Measurements from ENCODE around the gene SCAF8.
"Not testable (repeated sequence)": the region's sequence is repeated elsewhere in the genome, so short reads cannot be mapped to it uniquely, and the experiment has no call there.

SCAF8 gene

DNA sequence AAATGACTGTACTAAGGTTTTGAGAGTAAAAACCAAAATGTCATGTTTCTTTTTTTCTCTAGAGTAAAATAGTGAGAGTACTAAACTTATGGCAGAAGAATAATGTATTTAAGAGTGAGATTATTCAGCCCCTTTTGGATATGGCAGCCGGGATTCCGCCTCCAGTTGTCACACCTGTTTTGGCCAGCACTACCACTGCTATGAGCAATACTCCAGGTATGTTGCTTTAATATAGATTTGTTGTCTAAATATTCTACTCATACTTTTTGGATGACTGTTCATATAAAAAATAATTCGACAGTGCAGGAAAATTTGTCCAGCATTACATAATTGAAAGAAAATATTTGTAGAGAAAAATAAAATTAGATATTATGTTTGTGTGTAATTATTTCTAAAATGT is 59.5 kb downstream of the SCAF8 start:
- H3K4me3 ChIP-seq (ENCODE audit: low read depth, low read length) = no peak overlapping the region
- no peak for DNase-seq (ENCODE audit: low read depth)
- TF ChIP-seq, protein P1, sequence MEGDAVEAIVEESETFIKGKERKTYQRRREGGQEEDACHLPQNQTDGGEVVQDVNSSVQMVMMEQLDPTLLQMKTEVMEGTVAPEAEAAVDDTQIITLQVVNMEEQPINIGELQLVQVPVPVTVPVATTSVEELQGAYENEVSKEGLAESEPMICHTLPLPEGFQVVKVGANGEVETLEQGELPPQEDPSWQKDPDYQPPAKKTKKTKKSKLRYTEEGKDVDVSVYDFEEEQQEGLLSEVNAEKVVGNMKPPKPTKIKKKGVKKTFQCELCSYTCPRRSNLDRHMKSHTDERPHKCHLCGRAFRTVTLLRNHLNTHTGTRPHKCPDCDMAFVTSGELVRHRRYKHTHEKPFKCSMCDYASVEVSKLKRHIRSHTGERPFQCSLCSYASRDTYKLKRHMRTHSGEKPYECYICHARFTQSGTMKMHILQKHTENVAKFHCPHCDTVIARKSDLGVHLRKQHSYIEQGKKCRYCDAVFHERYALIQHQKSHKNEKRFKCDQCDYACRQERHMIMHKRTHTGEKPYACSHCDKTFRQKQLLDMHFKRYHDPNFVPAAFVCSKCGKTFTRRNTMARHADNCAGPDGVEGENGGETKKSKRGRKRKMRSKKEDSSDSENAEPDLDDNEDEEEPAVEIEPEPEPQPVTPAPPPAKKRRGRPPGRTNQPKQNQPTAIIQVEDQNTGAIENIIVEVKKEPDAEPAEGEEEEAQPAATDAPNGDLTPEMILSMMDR (conservative IDR thresholded peaks at IDR 0.05; ENCODE audit: low read depth, low read length) = no peak

DNA sequence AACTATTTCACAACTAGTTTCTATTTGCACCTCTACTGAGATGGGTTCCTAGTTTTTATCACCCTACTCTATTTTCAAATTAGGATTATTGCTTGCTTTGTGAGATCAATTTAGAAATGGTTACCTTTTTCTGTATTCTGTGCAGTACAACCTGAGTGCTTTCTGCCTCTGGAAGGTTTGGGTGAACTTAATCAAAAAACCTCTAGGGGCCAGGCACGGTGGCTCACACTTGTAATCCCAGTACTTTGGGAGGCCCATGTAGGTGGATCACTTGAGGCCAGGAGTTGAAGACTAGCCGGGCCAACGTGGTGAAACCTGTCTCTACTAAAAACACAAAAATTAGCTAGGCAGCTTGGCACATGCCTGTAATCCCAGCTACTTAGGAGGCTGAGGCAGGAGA is 63.3 kb downstream of the SCAF8 start:
- TF ChIP-seq, protein P1 (conservative IDR thresholded peaks at IDR 0.05; ENCODE audit: low read depth, low read length) = no peak
- H3K4me3 ChIP-seq (ENCODE audit: low read depth, low read length) = no peak overlapping the region
- no peak for DNase-seq (ENCODE audit: low read depth)

DNA sequence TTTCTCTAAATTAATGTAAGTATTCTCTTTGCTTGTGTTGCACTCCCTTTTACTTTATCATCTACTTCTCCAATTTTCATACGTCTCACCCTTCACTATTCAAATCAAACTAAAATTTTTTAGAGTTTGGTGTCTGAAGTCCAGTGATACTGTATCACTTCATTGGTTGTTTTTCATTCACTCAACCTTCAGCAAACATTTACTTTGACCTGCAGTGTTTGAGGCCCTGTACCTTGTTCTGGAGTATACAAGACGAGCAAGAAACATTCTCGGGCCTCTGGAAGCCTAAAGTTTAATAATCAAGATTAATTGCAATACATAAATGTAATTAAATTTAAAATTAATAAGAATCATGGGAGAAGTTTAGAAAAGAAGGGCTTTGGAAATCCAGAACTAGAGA is 64.6 kb downstream of the SCAF8 start:
- TF ChIP-seq, protein P1 (conservative IDR thresholded peaks at IDR 0.05; ENCODE audit: low read depth, low read length) = no peak
- no peak for DNase-seq (ENCODE audit: low read depth)
- H3K4me3 ChIP-seq (ENCODE audit: low read depth, low read length) = no peak overlapping the region

DNA sequence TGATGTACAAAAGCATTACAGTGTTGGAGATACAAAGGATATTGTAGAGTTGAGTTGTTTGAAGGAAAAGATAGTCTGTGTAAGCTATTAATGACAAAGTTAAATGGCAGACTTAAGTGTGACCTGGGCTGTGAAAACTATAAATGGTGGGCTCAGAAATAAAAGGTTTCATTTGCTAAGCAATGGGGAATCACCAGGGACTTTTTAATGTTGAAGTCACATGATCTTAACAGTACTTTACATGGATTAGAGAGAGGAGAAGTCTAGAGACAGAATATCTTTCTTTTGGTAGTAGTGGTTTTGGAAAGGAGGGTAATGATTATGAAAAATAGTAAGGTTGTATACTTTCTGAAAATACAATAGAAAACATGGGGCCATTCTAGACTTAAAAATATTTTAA is 67.1 kb downstream of the SCAF8 start:
- H3K4me3 ChIP-seq (ENCODE audit: low read depth, low read length) = no peak overlapping the region
- TF ChIP-seq, protein P1 (conservative IDR thresholded peaks at IDR 0.05; ENCODE audit: low read depth, low read length) = no peak
- DNase-seq (ENCODE audit: low read depth) = no peak

DNA sequence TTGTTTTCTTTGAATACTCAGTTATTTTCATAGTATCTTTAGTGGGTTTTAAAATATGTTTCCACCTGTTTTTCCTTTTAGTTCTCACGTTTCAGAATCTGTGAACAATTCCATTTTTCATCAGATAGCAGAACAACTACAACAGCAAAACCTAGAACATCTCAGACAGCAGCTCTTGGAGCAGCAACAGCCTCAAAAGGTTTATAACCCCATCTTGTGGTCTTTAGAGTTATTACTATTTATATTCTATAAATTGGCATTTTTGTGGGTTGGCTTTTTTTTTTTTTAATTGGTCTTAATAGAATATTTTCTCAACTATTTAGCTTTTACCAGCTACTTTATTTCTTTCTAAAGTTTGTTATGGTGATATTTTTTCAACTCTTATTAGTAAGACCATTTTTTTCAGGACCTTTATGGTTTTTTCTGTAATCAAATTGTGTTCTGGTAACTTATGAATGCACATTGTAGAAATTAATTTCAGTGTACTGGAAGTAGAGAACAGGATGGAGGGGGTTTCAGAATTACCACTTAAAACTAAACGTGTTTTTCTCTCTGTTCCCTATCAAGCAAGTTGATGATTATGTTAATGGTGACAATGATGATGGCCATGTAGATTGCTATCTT is 72.2 kb downstream of the SCAF8 start:
- TF ChIP-seq, protein P1 (conservative IDR thresholded peaks at IDR 0.05; ENCODE audit: low read depth, low read length) = peak; percentile 67
- peak; percentile 86 for DNase-seq (ENCODE audit: low read depth)
- H3K4me3 ChIP-seq (ENCODE audit: low read depth, low read length) = no peak overlapping the region

DNA sequence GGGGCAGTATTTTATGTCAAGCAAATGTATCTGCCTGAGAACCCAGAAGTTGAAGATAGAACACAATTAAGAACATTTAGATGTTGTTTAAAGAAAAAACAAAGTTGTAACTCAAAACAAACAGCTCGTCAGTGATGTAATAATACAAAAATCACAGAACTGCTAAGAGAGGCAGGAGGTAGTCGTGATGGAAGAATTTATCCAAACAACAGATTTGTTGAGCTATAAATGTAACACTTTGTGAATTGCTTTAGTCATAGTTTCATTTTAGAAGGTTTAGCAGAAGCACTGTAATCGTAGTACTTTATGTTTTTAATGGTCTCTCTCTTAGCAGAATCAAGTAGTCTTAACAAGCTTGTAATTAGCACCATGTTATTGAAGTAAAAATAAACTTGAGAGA is 73.6 kb downstream of the SCAF8 start:
- H3K4me3 ChIP-seq (ENCODE audit: low read depth, low read length) = no peak overlapping the region
- TF ChIP-seq, protein P1 (conservative IDR thresholded peaks at IDR 0.05; ENCODE audit: low read depth, low read length) = no peak
- DNase-seq (ENCODE audit: low read depth) = no peak

DNA sequence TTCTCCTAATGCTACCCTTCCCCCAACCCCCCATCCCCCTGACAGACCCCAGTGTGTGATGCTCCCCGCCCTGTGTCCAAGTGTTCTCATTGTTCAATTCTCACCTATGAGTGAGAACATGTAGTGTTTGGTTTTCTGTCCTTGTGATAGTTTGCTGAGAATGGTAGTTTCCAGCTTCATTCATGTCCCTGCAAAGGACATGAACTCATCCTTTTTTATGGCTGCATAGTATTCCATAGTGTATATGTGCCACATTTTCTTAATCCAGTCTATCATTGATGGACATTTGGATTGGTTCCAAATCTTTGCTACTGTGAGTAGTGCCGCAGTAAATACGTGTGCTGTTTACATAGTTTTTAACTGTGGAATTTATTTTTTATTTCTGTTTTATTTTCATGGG is 78.4 kb downstream of the SCAF8 start:
- DNase-seq (ENCODE audit: low read depth); H3K4me3 ChIP-seq (ENCODE audit: low read depth, low read length): not testable (repeated sequence)
